ENCODE results near the gene IFNL4.

DNA sequence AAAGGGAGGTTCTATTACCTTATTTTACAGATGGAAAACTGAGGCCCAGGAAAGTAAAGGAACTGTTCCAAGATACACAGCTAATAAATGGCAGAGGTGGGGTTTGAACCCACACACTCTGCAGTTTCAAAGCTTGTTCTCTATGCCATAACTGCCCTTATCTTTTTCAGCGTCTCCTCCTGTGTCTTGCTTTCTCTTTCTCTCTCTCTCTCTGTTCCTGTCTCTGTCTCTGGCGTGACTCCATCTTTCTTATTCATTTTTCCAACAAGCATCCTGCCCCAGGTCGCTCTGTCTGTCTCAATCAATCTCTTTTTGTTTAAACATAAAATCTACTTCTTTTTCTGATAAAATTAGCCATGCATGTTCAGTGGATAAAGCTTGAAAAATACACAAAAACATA is 3.2 kb upstream of the IFNL4 start:
- TF ChIP-seq, protein P1, sequence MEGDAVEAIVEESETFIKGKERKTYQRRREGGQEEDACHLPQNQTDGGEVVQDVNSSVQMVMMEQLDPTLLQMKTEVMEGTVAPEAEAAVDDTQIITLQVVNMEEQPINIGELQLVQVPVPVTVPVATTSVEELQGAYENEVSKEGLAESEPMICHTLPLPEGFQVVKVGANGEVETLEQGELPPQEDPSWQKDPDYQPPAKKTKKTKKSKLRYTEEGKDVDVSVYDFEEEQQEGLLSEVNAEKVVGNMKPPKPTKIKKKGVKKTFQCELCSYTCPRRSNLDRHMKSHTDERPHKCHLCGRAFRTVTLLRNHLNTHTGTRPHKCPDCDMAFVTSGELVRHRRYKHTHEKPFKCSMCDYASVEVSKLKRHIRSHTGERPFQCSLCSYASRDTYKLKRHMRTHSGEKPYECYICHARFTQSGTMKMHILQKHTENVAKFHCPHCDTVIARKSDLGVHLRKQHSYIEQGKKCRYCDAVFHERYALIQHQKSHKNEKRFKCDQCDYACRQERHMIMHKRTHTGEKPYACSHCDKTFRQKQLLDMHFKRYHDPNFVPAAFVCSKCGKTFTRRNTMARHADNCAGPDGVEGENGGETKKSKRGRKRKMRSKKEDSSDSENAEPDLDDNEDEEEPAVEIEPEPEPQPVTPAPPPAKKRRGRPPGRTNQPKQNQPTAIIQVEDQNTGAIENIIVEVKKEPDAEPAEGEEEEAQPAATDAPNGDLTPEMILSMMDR (IDR thresholded peaks at IDR 0.05; ENCODE audit: insufficient read depth, low read length), result no peak
- TF ChIP-seq, protein P2, sequence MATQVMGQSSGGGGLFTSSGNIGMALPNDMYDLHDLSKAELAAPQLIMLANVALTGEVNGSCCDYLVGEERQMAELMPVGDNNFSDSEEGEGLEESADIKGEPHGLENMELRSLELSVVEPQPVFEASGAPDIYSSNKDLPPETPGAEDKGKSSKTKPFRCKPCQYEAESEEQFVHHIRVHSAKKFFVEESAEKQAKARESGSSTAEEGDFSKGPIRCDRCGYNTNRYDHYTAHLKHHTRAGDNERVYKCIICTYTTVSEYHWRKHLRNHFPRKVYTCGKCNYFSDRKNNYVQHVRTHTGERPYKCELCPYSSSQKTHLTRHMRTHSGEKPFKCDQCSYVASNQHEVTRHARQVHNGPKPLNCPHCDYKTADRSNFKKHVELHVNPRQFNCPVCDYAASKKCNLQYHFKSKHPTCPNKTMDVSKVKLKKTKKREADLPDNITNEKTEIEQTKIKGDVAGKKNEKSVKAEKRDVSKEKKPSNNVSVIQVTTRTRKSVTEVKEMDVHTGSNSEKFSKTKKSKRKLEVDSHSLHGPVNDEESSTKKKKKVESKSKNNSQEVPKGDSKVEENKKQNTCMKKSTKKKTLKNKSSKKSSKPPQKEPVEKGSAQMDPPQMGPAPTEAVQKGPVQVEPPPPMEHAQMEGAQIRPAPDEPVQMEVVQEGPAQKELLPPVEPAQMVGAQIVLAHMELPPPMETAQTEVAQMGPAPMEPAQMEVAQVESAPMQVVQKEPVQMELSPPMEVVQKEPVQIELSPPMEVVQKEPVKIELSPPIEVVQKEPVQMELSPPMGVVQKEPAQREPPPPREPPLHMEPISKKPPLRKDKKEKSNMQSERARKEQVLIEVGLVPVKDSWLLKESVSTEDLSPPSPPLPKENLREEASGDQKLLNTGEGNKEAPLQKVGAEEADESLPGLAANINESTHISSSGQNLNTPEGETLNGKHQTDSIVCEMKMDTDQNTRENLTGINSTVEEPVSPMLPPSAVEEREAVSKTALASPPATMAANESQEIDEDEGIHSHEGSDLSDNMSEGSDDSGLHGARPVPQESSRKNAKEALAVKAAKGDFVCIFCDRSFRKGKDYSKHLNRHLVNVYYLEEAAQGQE (IDR thresholded peaks at IDR 0.05; ENCODE audit: insufficient replicate concordance, low read depth), result no peak

All from HL-60 (cell line).